NB4 (cell line): ENCODE measurements around the gene TPRG1.

ENCODE experiments used
- CTCF ChIP-seq: IDR thresholded peaks from one replicate; pipeline ENCODE4 v1.5.1; 2012; ENCODE audit warnings: low read depth, low read length
- MYC ChIP-seq: IDR thresholded peaks from 2 replicates; pipeline ENCODE4 v1.6.1; 2011; ENCODE audit warnings: low read depth, low read length
- POLR2A ChIP-seq: IDR thresholded peaks from 2 replicates; pipeline ENCODE4 v1.6.1; 2011; ENCODE audit warnings: mild to moderate bottlenecking; ENCODE audit not compliant: insufficient read length; ENCODE audit errors: extremely low read depth

- TF ChIP-seq CTCF, result no peak
- TF ChIP-seq POLR2A, result no peak
- no peak for TF ChIP-seq MYC
Observed at GRCh38 chr3:189301479-189301878, 129.7 kb downstream of the TPRG1 start.
